Endodermal cell (in vitro differentiated cells): ENCODE results near the gene INCENP. TPM values are rescaled to one million over a fixed set of nuclear protein-coding genes. Genes with fewer than 3 reads are reported as not detected.

Source experiments
- DNase-seq: peaks from one replicate; pipeline ENCODE4 v3.0.0-alpha.2; 2017
- H3K27ac ChIP-seq: 2 replicates; pipeline ENCODE4 v1.5.1; 2013; ENCODE audit warnings: mild to moderate bottlenecking, low read depth, low read length, moderate library complexity
- H3K27me3 ChIP-seq: 2 replicates; pipeline ENCODE4 v1.6.1; 2013; ENCODE audit warnings: mild to moderate bottlenecking, low read length, moderate library complexity; ENCODE audit not compliant: insufficient read depth, control insufficient read depth, poor library complexity, severe bottlenecking
- H3K36me3 ChIP-seq: 2 replicates; pipeline ENCODE4 v1.7.0; 2013; ENCODE audit warnings: mild to moderate bottlenecking, low read length, moderate library complexity; ENCODE audit not compliant: control insufficient read depth, insufficient read depth
- H3K4me1 ChIP-seq: one replicate; pipeline ENCODE4 v1.7.0; 2013; ENCODE audit warnings: low read length; ENCODE audit not compliant: control insufficient read depth, insufficient read depth
- H3K4me3 ChIP-seq: 2 replicates; pipeline ENCODE4 v1.5.1; 2013; ENCODE audit warnings: mild to moderate bottlenecking, low read length, moderate library complexity
- H3K9ac ChIP-seq: 2 replicates; pipeline ENCODE4 v1.6.1; 2013; ENCODE audit warnings: mild to moderate bottlenecking, low read length, moderate library complexity; ENCODE audit not compliant: poor library complexity, severe bottlenecking; ENCODE audit errors: extremely low read depth
- H3K9me3 ChIP-seq: 2 replicates; pipeline ENCODE4 v1.6.1; 2013; ENCODE audit warnings: mild to moderate bottlenecking, low read length, moderate library complexity; ENCODE audit not compliant: control insufficient read depth
- H3K27ac Mint-ChIP-seq: 2 replicates; pipeline ENCODE4 v1.8.0; 2020; ENCODE audit warnings: mixed read lengths
- H3K27me3 Mint-ChIP-seq: 2 replicates; pipeline ENCODE4 v1.8.0; 2021; ENCODE audit warnings: mild to moderate bottlenecking, mixed read lengths; ENCODE audit not compliant: insufficient read depth
- H3K36me3 Mint-ChIP-seq: 2 replicates; pipeline ENCODE4 v1.8.0; 2020; ENCODE audit warnings: low read depth, mixed read lengths
- H3K4me1 Mint-ChIP-seq: 2 replicates; pipeline ENCODE4 v1.8.0; 2020; ENCODE audit warnings: mixed read lengths
- H3K4me3 Mint-ChIP-seq: 2 replicates; pipeline ENCODE4 v1.8.0; 2020; ENCODE audit warnings: mild to moderate bottlenecking, moderate library complexity, mixed read lengths
- H3K9me3 Mint-ChIP-seq: 2 replicates; pipeline ENCODE4 v1.8.0; 2020; ENCODE audit warnings: mild to moderate bottlenecking, mixed read lengths
- WGBS, 2 experiments: methylation state at CpG; one replicate each; pipeline versions ENCODE4 v1.1.5 to v1.1.7; 2013; ENCODE audit warnings: missing lambda C conversion rate in 2 of 2, mixed read lengths in 1 of 2; ENCODE audit not compliant: insufficient coverage in 1 of 2, insufficient read length in 1 of 2; 5-methylcytosine and 5-hydroxymethylcytosine counted together
- total RNA-seq, 2 donors: library from RNA; stranded (reverse); fragmentation: NEBNext Ultra II Directional in 1 of 2; extraction: Animal tissue kit (Norgen Biotek cat#: 25700) in 1 of 2; gene quantifications; 2 replicates in 1 of 2; 3 replicates in 1 of 2; pipeline ENCODE4 v1.2.1, GENCODE V29; 2021
- TF ChIP-seq, protein P1 (sequence below): fragments of 200-600 bp; sonication (generic); conservative IDR thresholded peaks from 2 replicates; pipeline ENCODE4 v1.5.0; 2021; ENCODE audit warnings: antibody characterized with exemption, mild to moderate bottlenecking

Gene INCENP
- total RNA-seq, 2 donors from 2014 or later, result 58.1 to 115 TPM

DNA sequence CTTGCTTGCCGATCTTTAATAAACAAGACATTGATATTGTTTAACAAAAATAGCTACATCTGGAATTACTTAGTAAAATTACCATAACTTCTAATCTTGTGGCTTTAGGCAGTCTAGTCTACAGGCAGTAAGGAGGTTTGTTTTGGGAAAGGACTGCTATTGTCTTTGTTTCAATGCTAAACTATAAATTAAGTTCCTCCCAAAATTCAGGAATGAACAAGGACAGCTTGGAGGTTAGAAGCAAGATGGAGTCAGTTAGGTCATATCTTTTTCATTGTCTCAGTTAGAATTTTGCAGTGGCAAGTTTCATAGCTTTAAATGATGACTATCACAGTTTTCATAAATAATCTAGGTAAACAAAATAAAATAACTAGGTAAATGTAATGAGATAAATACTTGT, 36.1 kb upstream of the INCENP start:
- H3K36me3 ChIP-seq, result no peaks in the 10 kb centered on the region
- H3K27me3 ChIP-seq, result no peaks in the 10 kb centered on the region
- H3K9me3 Mint-ChIP-seq, result peaks cover 50% of the 10 kb centered on the region
- no peaks in the 10 kb centered on the region for H3K36me3 Mint-ChIP-seq
- no peak for DNase-seq
- H3K4me3 ChIP-seq, result peak overlapping the region; percentile 10
- H3K9me3 ChIP-seq, result peaks cover 42% of the 10 kb centered on the region
- H3K4me1 Mint-ChIP-seq, result no peaks in the 10 kb centered on the region
- no peak overlapping the region for H3K27ac Mint-ChIP-seq
- no peaks in the 10 kb centered on the region for H3K27me3 Mint-ChIP-seq
- H3K9ac ChIP-seq, result no peak overlapping the region
- TF ChIP-seq, protein P1, sequence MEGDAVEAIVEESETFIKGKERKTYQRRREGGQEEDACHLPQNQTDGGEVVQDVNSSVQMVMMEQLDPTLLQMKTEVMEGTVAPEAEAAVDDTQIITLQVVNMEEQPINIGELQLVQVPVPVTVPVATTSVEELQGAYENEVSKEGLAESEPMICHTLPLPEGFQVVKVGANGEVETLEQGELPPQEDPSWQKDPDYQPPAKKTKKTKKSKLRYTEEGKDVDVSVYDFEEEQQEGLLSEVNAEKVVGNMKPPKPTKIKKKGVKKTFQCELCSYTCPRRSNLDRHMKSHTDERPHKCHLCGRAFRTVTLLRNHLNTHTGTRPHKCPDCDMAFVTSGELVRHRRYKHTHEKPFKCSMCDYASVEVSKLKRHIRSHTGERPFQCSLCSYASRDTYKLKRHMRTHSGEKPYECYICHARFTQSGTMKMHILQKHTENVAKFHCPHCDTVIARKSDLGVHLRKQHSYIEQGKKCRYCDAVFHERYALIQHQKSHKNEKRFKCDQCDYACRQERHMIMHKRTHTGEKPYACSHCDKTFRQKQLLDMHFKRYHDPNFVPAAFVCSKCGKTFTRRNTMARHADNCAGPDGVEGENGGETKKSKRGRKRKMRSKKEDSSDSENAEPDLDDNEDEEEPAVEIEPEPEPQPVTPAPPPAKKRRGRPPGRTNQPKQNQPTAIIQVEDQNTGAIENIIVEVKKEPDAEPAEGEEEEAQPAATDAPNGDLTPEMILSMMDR, result no peak
- WGBS, 2 experiments, result 100% methylated on average over 1 of the region's 1 CpG; no CpG with 5 or more reads in 1 of the 2 experiments
- no peak overlapping the region for H3K4me3 Mint-ChIP-seq
- H3K27ac ChIP-seq, result no peak overlapping the region
- no peaks in the 10 kb centered on the region for H3K4me1 ChIP-seq

DNA sequence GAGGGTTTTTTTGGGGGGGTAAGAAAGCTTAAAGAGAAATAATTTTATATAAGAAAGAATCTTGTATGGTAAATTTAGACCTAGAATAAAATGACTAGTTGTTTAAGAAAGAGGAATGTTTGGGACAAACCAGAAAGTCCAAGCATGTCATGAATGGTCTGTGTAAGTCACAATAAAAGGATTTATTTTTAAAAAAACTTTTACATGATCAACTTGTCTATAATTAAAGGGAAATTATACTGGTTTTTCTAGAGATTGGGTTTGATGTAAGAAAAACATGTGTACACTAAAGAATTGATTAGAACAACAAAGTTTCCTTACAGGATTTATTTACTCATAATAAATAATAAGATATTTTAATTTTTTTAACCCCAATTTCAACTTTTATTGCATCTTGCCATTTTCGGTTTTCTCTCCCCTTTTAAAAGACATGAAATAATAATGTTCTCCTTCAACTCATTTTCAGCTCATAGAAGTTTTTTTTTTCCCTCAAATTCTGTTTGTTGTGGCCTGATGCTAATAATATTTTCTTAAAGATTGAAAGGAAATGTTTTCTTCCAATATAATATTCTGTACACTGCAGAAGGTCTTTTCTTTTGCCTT, 35.4 kb upstream of the INCENP start:
- H3K4me3 Mint-ChIP-seq, result no peak overlapping the region
- DNase-seq, result no peak
- 27% methylated on average over 1 of the region's 1 CpG; no CpG with 5 or more reads in 1 of the 2 experiments for WGBS, 2 experiments
- Histone ChIP-seq H3K27me3 (no peaks in the 10 kb centered on the region), H3K9me3 (peaks cover 42% of the 10 kb centered on the region), H3K27ac (no peak overlapping the region), H3K4me3 (peak overlapping the region; percentile 43), H3K9ac (no peak overlapping the region), H3K36me3 (no peaks in the 10 kb centered on the region), H3K4me1 (no peaks in the 10 kb centered on the region)
- TF ChIP-seq, protein P1, result no peak
- H3K4me1 Mint-ChIP-seq, result no peaks in the 10 kb centered on the region
- no peak overlapping the region for H3K27ac Mint-ChIP-seq
- no peaks in the 10 kb centered on the region for H3K27me3 Mint-ChIP-seq
- H3K9me3 Mint-ChIP-seq, result peaks cover 54% of the 10 kb centered on the region
- no peaks in the 10 kb centered on the region for H3K36me3 Mint-ChIP-seq

DNA sequence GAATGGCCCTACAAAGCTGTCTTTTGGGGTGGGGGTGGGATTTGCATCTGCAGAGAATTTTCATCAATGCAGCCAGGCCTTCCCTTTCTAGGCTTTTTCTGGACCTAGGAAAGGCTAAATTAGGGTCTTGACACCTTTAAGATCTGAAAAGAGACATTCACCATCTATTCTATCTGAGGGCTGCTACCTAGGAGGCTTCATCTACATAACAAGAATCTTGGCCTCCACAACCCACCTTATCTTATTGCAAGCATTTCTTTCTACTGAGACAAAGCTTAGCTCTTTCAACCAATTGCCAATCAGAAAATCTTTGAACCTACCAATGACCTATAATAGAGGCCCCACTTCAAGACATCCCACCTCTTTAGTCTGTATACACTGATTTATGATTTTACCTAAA, 20.7 kb upstream of the INCENP start:
- Mint-ChIP-seq H3K4me3 (no peak overlapping the region), H3K4me1 (no peaks in the 10 kb centered on the region), H3K36me3 (no peaks in the 10 kb centered on the region), H3K9me3 (peaks cover 8% of the 10 kb centered on the region), H3K27me3 (no peaks in the 10 kb centered on the region), H3K27ac (no peak overlapping the region)
- Histone ChIP-seq H3K4me1 (no peaks in the 10 kb centered on the region), H3K9me3 (no peaks in the 10 kb centered on the region), H3K36me3 (no peaks in the 10 kb centered on the region), H3K4me3 (no peak overlapping the region), H3K27ac (no peak overlapping the region), H3K27me3 (no peaks in the 10 kb centered on the region), H3K9ac (no peak overlapping the region)
- TF ChIP-seq, protein P1, result no peak
- no peak for DNase-seq
